B cell (primary cell): ENCODE results near the gene TMEM79. TPM values are rescaled to one million over a fixed set of nuclear protein-coding genes. Genes with fewer than 3 reads are reported as not detected.
A peak's percentile ranks its signal among the peaks of the same experiment; 100 is the strongest.

Experiments used
- ATAC-seq: fragments of 200-7000 bp; cut with Tn5 transposase; one replicate; pipeline ENCODE4 v1.10.0; 2021; ENCODE audit warnings: low read depth, mild to moderate bottlenecking, moderate number of reproducible peaks, moderate library complexity
- CTCF ChIA-PET: fragments of 350-600 bp; sonication (Branson Sonifier 250); formaldehyde crosslinking; loops from one replicate; lab custom pipeline; 2021; ENCODE audit warnings: antibody characterized with exemption, inconsistent platforms; lab: Charles Lee
- POLR2A ChIA-PET: fragments of 350-600 bp; sonication (Branson Sonifier 250); formaldehyde crosslinking; loops from one replicate; lab custom pipeline; 2021; ENCODE audit warnings: antibody characterized with exemption; lab: Charles Lee
- DNase-seq: peaks from one replicate; pipeline ENCODE4 v3.0.0; 2013
- H2AFZ ChIP-seq: 2 replicates; pipeline ENCODE4 v1.6.1; 2012; ENCODE audit warnings: mild to moderate bottlenecking, low read depth, low read length; ENCODE audit not compliant: insufficient read depth, poor library complexity, severe bottlenecking
- H3K27ac ChIP-seq, 2 donors: 1 replicate in 1 of 2; 2 replicates in 1 of 2; pipeline ENCODE4 v1.5.1; 2012 to 2013; ENCODE audit warnings: low read length in 2 of 2, mild to moderate bottlenecking in 2 of 2, moderate library complexity in 1 of 2
- H3K27me3 ChIP-seq, 4 experiments: fragments of 200-600 bp in 1 of 4; sonication (generic) in 1 of 4; replicated peaks in 1 of 4; 1 replicate in 2 of 4; 2 replicates in 2 of 4; pipeline versions ENCODE4 v1.6.1 to v1.7.0; 2013 to 2016; ENCODE audit warnings: low read length in 3 of 4, mild to moderate bottlenecking in 2 of 4, mixed read lengths in 1 of 4, moderate library complexity in 1 of 4; ENCODE audit not compliant: insufficient read depth in 4 of 4, control insufficient read depth in 3 of 4; ENCODE audit errors: control extremely low read depth in 1 of 4
- H3K36me3 ChIP-seq, 2 experiments: replicated peaks in 1 of 2; 1 replicate in 1 of 2; 2 replicates in 1 of 2; pipeline versions ENCODE4 v1.6.1 to v1.7.1; 2013; ENCODE audit warnings: low read length in 1 of 2; ENCODE audit not compliant: insufficient read depth in 2 of 2, control insufficient read depth in 1 of 2; ENCODE audit errors: control extremely low read depth in 1 of 2, extremely low read depth in 1 of 2
- H3K4me1 ChIP-seq, 2 donors: fragments of 200-600 bp in 1 of 2; sonication (generic) in 1 of 2; 1 replicate in 1 of 2; 2 replicates in 1 of 2; pipeline versions ENCODE4 v1.5.1 to v1.6.1; 2013 to 2017; ENCODE audit warnings: low read length in 2 of 2; ENCODE audit not compliant: control insufficient read depth in 2 of 2, insufficient read depth in 2 of 2
- H3K4me2 ChIP-seq: replicated peaks from 2 replicates; pipeline ENCODE3; 2012; ENCODE audit warnings: mild to moderate bottlenecking, low read depth, low read length; ENCODE audit not compliant: poor library complexity, severe bottlenecking
- H3K4me3 ChIP-seq, 5 experiments: fragments of 200-600 bp in 1 of 5; sonication (generic) in 1 of 5; 1 replicate in 3 of 5; 2 replicates in 2 of 5; pipeline versions ENCODE4 v1.5.1 to v1.7.0; 2011 to 2016; ENCODE audit warnings: low read length in 4 of 5, mild to moderate bottlenecking in 4 of 5, low read depth in 2 of 5, control low read depth in 1 of 5, moderate library complexity in 1 of 5; ENCODE audit not compliant: insufficient read depth in 1 of 5; ENCODE audit errors: control extremely low read depth in 1 of 5, extremely low read depth in 1 of 5
- H3K79me2 ChIP-seq: fragments of 200-600 bp; sonication (generic); one replicate; pipeline ENCODE4 v1.6.0; 2016; ENCODE audit warnings: low read length; ENCODE audit not compliant: control insufficient read depth, insufficient read depth
- H3K9ac ChIP-seq: fragments of 200-600 bp; sonication (generic); 2 replicates; pipeline ENCODE4 v1.6.1; 2017; ENCODE audit warnings: mild to moderate bottlenecking, low read length, moderate library complexity
- H3K9me3 ChIP-seq, 3 donors: one replicate each; pipeline versions ENCODE4 v1.6.1 to v1.7.1; 2013; ENCODE audit warnings: low read length in 2 of 3; ENCODE audit not compliant: control insufficient read depth in 2 of 3, insufficient read depth in 1 of 3; ENCODE audit errors: control extremely low read depth in 1 of 3
- H4K20me1 ChIP-seq: 2 replicates; pipeline ENCODE4 v1.6.0; 2012; ENCODE audit warnings: mild to moderate bottlenecking, low read length; ENCODE audit not compliant: insufficient read depth, control insufficient read depth, poor library complexity, severe bottlenecking
- H3K27ac Mint-ChIP-seq: one replicate; pipeline ENCODE4 v1.8.0; 2021; ENCODE audit warnings: mixed read lengths
- H3K27me3 Mint-ChIP-seq: one replicate; pipeline ENCODE4 v1.8.0; 2021; ENCODE audit warnings: mixed read lengths
- H3K4me1 Mint-ChIP-seq: one replicate; pipeline ENCODE4 v1.8.0; 2021; ENCODE audit warnings: mixed read lengths
- H3K4me3 Mint-ChIP-seq: one replicate; pipeline ENCODE4 v1.8.0; 2021; ENCODE audit warnings: mixed read lengths
- H3K9me3 Mint-ChIP-seq: one replicate; pipeline ENCODE4 v1.8.0; 2022; ENCODE audit warnings: mixed read lengths; ENCODE audit not compliant: insufficient read depth
- CTCF ChIP-seq: fragments of 200-600 bp; IDR thresholded peaks from one replicate; pipeline ENCODE4 v1.8.0; 2022; ENCODE audit warnings: antibody characterized with exemption, mild to moderate bottlenecking
- EZH2 ChIP-seq: IDR thresholded peaks from 2 replicates; pipeline ENCODE4 v1.6.1; 2012; ENCODE audit warnings: borderline replicate concordance, low read depth, mild to moderate bottlenecking, moderate library complexity, low read length; ENCODE audit not compliant: insufficient read depth, poor library complexity, severe bottlenecking
- WGBS: methylation state at CpG from one replicate; pipeline ENCODE4 v1.1.5; 2013; ENCODE audit warnings: missing lambda C conversion rate; ENCODE audit not compliant: insufficient coverage; 5-methylcytosine and 5-hydroxymethylcytosine counted together
- intact Hi-C: fragments of 100-400 bp; cut with micrococcal nuclease; formaldehyde crosslinking; loops from one replicate; pipeline ENCODE4 v1.10.0; 2022
- polyA plus RNA-seq: library from polyadenylated mRNA; depleted of rRNA; stranded (reverse); fragments of >200 nt; gene quantifications from 2 replicates; pipeline ENCODE4 v1.2.3, GENCODE V29; 2012
- total RNA-seq, 2 donors: library from RNA; stranded (reverse); fragments of 120-200 nt in 1 of 2; gene quantifications; 1 replicate in 1 of 2; 2 replicates in 1 of 2; pipeline versions ENCODE4 v1.2.3 to v1.2.4, GENCODE V29; 2013 to 2022

TMEM79 gene
- total and polyA plus RNA-seq, 2 donors (not counting 1 experiment from before 2014, with no cell fraction given), result 11.5 to 19.1 TPM

- Histone ChIP-seq H3K4me2 (no peak overlapping the region), H2AFZ (no peak overlapping the region), H4K20me1 (no peaks in the 10 kb centered on the region), H3K9me3 (no peaks in the 10 kb centered on the region), H3K4me1 (peaks cover 12 to 20% of the 10 kb centered on the region in 2 donors), H3K36me3 (peaks cover 0 to 4% of the 10 kb centered on the region in 2 experiments), H3K4me3 (no peak overlapping the region), H3K27ac (no peak overlapping the region), H3K79me2 (peaks cover 10% of the 10 kb centered on the region), H3K27me3 (peaks cover 0 to 2% (median 0%) of the 10 kb centered on the region in 4 experiments), H3K9ac (no peak overlapping the region)
- POLR2A ChIA-PET, result interaction anchor here (1.0 kb wide), 1 partner anchor 11 kb away, joined by 3 read pairs; no protein-coding TSS in a partner anchor
- H3K27ac Mint-ChIP-seq, result no peak overlapping the region
- TF ChIP-seq CTCF (no peak), EZH2 (no peak)
- H3K4me1 Mint-ChIP-seq, result peaks cover 20% of the 10 kb centered on the region
- no peaks in the 10 kb centered on the region for H3K27me3 Mint-ChIP-seq
- WGBS, result 98% methylated on average over 6 of the region's 9 CpGs
- CTCF ChIA-PET, result no interaction called here
- no peak for DNase-seq
- no peak for ATAC-seq
- H3K4me3 Mint-ChIP-seq, result peak overlapping the region; percentile 44
- intact Hi-C loops, result loop anchor here (5.0 kb wide), 1 partner anchor 288 kb away; no protein-coding TSS in a partner anchor
- H3K9me3 Mint-ChIP-seq, result no peaks in the 10 kb centered on the region
Observed at GRCh38 chr1:156293895-156294294, 9.8 kb downstream of the TMEM79 start.

GRCh38 chr1:156295391-156295947 lies 11.3 kb downstream of the TMEM79 start, which contains the start of gene GLMP:
Gene GLMP, minus strand, starts transcription at chr1:156295679. Its CDS starts 34 bp downstream, at chr1:156295645.
- under 1% methylated on average over 10 of the region's 17 CpGs for WGBS
- Mint-ChIP-seq H3K4me1 (peaks cover 20% of the 10 kb centered on the region), H3K27me3 (no peaks in the 10 kb centered on the region), H3K27ac (peak within 1 kb of the TSS; percentile 80), H3K9me3 (no peaks in the 10 kb centered on the region), H3K4me3 (peak within 1 kb of the TSS; percentile 92)
- Histone ChIP-seq H3K9ac (peak within 1 kb of the TSS; percentile 81), H2AFZ (peak within 1 kb of the TSS; percentile 96), H3K4me3 (peak within 1 kb of the TSS; percentile 54 to 78 (median 70)), H3K9me3 (no peaks in the 10 kb centered on the region), H3K27ac (peak within 1 kb of the TSS in 1 of 2 donors; percentile 58), H3K4me2 (peak within 1 kb of the TSS; percentile 95), H3K79me2 (peaks cover 10% of the 10 kb centered on the region), H4K20me1 (no peaks in the 10 kb centered on the region), H3K36me3 (no peaks in the 10 kb centered on the region), H3K27me3 (peaks cover 0 to 2% (median 0%) of the 10 kb centered on the region in 4 experiments), H3K4me1 (peaks cover 12 to 20% of the 10 kb centered on the region in 2 donors)
- peak; percentile 60 for ATAC-seq
- ChIA-PET CTCF (no interaction called here), POLR2A (interaction anchor here (0.6 to 0.7 kb wide), 3 partner anchors 22 to 456 kb away, joined by 3 to 5 read pairs (median 4); no protein-coding TSS in a partner anchor)
- TF ChIP-seq CTCF (no peak), EZH2 (no peak)
- intact Hi-C loops, result no loop called here
- DNase-seq, result peak; percentile 70
